Measurements from ENCODE around the gene DEFB112. TPM values are rescaled to one million over a fixed set of nuclear protein-coding genes. Genes with fewer than 3 reads are reported as not detected.
A peak's percentile ranks its signal among the peaks of the same experiment; 100 is the strongest.

DEFB112 gene
- total and polyA plus RNA-seq, 9 of the 15 experiments (the other 6 are each of a cell fraction or from before 2014, with no cell fraction given) = not detected

GRCh38 chr6:50030777-50031562, 18.8 kb downstream of the DEFB112 start (continued):
- TF ChIP-seq CBX3 (IDR thresholded peaks at IDR 0.05; ENCODE audit: borderline replicate concordance in 1 of 2, low read length in 2 of 2) = 0 out of 3 replicates have a peak, but pooled peaks of 1 of the 2 experiments have one; percentile 47
- peak; percentile 82 to 83; a peak in 3 of 4 replicates for TF ChIP-seq RAD21 (CRISPR knock-in tag; conservative IDR thresholded peaks at IDR 0.05 in 1 of 2, IDR thresholded peaks at IDR 0.05 in 1 of 2)
- TF ChIP-seq MCM2 (IDR thresholded peaks at IDR 0.05; ENCODE audit: low read depth) = no peak
- peak; percentile 34; the same call in 1 of the 2 replicates for TF ChIP-seq PKNOX1 (IDR thresholded peaks at IDR 0.05)
- no peak for TF ChIP-seq HDGF (IDR thresholded peaks at IDR 0.05)
- peak; percentile 57 to 68; a peak in 3 of 4 replicates for TF ChIP-seq FOXK2 (conservative IDR thresholded peaks at IDR 0.05 in 1 of 2, IDR thresholded peaks at IDR 0.05 in 1 of 2; ENCODE audit: low read depth in 2 of 2)
- peak; percentile 27; the same call in 1 of the 2 replicates for TF ChIP-seq NBN (IDR thresholded peaks at IDR 0.05; ENCODE audit: low read depth)
- TF ChIP-seq JUND (IDR thresholded peaks at IDR 0.05; ENCODE audit: borderline replicate concordance, low read depth, low read length) = peak; percentile 4; the same call in 1 of the 2 replicates
- no peak; the same call in 2 of the 3 replicates for TF ChIP-seq JUND (tag; IDR thresholded peaks at IDR 0.05; ENCODE audit: borderline replicate concordance, low read depth, low read length)
- TF ChIP-seq POU5F1 (IDR thresholded peaks at IDR 0.05; ENCODE audit: borderline replicate concordance, low read depth, low read length, partially characterized antibody) = no peak
- no peak for TF ChIP-seq FOS (IDR thresholded peaks at IDR 0.05; ENCODE audit: extremely low read depth, insufficient read length)
- TF ChIP-seq KLF1 (tag; IDR thresholded peaks at IDR 0.05) = 0 out of 2 replicates have a peak, but pooled peaks have one; percentile 30
- TF ChIP-seq ZNF311 (CRISPR knock-in tag; IDR thresholded peaks at IDR 0.05) = no peak
- 0 out of 2 replicates have a peak, but pooled peaks have one; percentile 26 for TF ChIP-seq KLF16 (IDR thresholded peaks at IDR 0.05)
- peak; percentile 62 to 86 (median 74) for TF ChIP-seq CTCF (IDR thresholded peaks at IDR 0.05 in 2 of 3, conservative IDR thresholded peaks at IDR 0.05 in 1 of 3; ENCODE audit: insufficient read depth in 2 of 3, low read depth in 1 of 3, low read length in 3 of 3)
- TF ChIP-seq SMARCE1 (IDR thresholded peaks at IDR 0.05) = no peak
- no peak for TF ChIP-seq SRSF9 (IDR thresholded peaks at IDR 0.05; ENCODE audit: borderline replicate concordance, low read depth, low read length)
- TF ChIP-seq COPS2 (conservative IDR thresholded peaks at IDR 0.05) = no peak
- peak; percentile 64; the same call in 1 of the 2 replicates for TF ChIP-seq DEAF1 (CRISPR knock-in tag; IDR thresholded peaks at IDR 0.05)
- peak; percentile 36; the same call in 1 of the 2 replicates for TF ChIP-seq ATF7 (IDR thresholded peaks at IDR 0.05)
- TF ChIP-seq CREM (IDR thresholded peaks at IDR 0.05; ENCODE audit: low read depth) = peak; percentile 51
- TF ChIP-seq SP1 (CRISPR knock-in tag; IDR thresholded peaks at IDR 0.05) = 0 out of 2 replicates have a peak, but pooled peaks have one; percentile 36
